ENCODE results near the gene ESAM.

The ESAM gene, protein sequence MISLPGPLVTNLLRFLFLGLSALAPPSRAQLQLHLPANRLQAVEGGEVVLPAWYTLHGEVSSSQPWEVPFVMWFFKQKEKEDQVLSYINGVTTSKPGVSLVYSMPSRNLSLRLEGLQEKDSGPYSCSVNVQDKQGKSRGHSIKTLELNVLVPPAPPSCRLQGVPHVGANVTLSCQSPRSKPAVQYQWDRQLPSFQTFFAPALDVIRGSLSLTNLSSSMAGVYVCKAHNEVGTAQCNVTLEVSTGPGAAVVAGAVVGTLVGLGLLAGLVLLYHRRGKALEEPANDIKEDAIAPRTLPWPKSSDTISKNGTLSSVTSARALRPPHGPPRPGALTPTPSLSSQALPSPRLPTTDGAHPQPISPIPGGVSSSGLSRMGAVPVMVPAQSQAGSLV

DNA sequence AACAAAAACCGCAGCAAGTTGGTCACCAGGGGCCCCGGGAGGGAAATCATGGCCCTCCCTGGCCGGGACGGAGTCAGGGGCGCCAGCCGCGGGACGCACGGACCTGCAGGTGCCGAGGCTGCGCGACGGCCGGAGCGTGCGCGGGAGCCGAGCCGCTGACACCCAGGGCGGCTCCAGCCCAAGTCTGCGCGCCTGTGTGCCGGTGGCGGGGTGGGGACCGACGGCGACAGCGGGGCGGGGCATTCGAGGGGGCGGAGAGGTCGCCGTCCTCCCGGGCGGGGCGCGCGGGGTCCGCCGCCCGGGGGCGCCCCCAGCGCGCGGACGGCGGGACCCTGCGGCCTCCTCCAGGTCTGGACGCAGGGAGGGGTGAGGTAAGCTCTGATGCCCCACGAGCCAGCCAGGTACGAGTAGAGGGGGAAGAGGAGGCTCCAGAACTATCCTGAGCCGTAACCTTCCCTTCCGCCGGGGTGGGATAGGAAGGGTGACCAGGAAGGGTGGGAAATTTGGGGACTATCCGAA is at the start of gene ESAM:
ESAM (minus strand) TSS at position 186 of the 519 bp plus-strand sequence; CDS start at position 50, 136 bp downstream.
- peak; percentile 58 to 59 for DNase-seq

- no peak for DNase-seq
Measured at GRCh38 chr11:124811399-124812125, 49.5 kb upstream of the ESAM start.

GRCh38 chr11:124807660-124808270 is 45.7 kb upstream of the ESAM start:
- no peak for DNase-seq

DNA sequence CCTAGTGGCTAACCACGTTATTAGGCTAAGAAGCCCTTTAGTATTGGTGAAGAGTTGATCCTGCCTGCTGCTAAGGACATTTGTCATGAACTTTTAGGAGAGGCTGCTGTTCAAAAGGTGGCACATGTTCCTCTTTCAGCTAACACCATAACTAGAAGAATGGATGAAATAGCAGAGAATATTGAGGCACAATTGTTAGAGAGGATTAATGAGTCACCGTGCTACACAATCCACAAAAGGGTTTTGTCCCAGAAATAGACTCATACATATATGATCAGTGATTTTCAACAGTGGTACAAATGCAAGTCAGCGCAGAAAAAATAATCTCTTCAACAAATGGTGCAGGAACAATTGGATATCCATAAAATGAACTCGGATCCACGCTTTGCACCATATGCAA is 45.1 kb upstream of the ESAM start:
- no peak for DNase-seq

DNA sequence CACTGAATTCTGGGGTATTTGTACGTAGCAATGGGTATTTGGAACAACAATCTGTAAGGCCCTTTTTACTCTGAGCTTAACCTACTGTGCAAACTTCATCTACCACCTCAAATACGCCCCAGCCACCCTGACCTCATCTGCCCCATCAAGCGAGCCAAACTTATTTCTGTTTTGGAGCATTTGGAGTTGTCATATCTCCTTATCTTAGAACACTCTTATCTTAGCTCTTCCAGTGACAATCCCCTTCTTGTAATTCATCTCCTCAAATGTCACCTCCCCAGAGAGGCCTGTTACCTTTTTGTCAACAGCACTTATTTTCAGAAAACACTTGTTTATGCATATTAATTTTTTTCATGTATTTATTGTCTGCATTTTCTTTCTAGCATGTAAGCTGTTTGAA is 42.8 kb upstream of the ESAM start:
- DNase-seq, result no peak

- DNase-seq, result no peak
Measured at GRCh38 chr11:124801636-124802312, 39.7 kb upstream of the ESAM start.

GRCh38 chr11:124801014-124801413 is 38.9 kb upstream of the ESAM start:
- no peak for DNase-seq

DNA sequence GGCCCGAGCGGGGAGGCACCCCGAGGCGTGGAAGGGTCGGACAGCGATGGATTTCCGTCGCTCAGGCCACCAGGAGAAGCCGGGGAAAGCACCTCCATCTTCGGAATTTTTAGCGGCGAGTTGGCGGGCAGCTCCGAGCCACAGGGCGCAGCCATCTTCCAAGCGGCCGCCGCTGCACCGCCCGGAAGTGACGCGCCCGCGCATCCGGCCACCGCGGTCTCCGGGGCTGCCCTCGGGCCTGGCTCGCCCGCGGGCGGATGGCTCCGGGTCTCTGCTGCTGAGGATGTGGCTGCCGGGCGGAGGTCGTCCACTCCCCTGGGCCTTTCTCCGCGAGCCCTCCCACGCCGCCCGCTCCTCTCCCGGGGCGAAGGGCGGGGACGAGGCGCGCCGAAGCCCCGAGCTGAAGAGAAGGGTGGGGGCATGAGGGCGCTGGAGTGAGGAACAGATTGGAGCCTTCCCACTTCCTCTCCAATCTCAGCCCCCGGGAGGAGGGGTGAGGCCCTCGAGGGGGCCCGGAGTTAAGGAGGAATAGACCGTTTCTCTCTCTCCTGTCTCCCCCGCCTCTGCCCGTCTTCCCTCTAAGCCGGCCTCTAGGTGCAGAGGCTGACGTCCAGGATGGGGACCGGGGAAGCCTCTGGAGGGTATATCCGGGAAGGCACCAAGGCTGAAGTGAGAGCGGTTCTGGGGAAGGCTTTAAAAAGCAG is 38.3 kb upstream of the ESAM start, which contains the start of gene MSANTD2:
MSANTD2 (minus strand) TSS at position 181 of the 704 bp plus-strand sequence; CDS start at position 155, 26 bp downstream.
- DNase-seq, result peak; percentile 60 to 65

- peak; percentile 13 to 16 for DNase-seq
Measured at GRCh38 chr11:124799348-124800225, 37.5 kb upstream of the ESAM start.

DNA sequence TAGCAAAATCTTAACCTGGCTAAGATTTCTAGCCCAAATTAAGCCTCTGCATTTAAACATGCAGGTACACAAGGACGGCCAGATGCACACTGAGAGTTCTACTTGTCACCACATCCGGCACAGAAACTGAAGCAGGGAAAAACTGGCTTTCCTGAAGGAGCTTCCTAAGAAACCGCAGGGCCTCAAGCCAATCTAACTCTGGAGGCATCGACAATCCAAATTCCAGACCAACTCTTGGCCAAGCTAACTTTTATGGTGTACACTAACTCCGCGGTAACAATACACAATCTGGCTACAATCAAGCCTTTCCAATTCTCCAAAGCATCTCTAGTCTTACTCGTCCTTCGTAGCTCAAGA is 36.9 kb upstream of the ESAM start:
- DNase-seq, result no peak

DNA sequence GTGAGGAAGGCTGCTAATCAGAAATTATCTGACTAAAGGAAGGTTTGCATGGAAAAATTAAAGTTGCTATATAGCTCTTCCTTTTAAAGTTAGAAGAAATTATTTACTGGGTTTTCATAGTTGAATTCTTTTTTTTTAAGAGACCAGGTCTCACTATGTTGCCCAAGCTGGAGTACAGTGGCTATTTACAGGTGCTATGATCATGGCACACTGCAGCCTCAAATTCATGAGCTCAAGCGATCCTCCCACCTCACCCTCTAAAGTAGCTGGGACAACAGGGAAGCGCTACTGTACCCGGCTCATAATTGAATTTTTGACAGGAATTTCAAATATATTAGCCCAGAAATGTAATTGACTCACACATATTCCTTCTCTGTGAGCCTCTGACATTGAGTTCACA is 34.2 kb upstream of the ESAM start:
- no peak for DNase-seq

DNA sequence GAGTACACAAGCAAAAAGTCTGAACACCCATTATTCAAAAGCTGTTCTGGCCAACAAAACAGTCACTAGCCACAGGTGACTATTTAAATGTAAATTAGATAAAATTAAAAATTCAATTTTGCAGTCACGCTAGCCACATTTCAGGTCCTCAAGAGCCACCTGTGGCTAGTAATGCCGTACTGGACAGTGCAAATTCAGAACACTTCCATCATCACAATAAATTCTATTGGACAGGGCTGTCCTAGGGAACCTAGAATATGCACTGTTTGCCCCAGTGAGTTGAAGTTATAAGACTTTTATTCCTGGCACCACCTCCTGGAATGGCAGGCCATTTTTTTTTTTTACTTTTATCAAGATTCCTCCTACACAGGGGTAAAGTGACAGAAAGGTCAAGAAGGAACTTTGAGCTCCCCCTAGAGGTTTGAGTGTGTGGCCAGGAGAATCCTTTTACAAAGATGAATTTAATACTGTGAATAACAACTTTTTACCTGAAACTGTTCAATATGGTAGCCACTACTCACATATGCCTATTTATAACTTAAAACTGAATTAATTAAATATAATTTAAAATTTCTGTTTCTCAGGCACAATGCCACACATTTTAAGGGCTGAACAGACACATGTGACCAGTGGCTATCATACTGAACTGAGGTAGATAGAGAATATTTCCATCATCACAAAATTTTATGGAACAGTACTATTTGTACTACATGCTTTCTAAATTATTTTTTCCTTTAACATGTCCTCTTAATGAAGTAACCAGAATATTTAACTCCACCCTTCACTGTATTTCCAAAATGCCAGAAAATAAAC is 31.6 kb upstream of the ESAM start:
- DNase-seq, result peak in 1 of 2 experiments; percentile 9

DNA sequence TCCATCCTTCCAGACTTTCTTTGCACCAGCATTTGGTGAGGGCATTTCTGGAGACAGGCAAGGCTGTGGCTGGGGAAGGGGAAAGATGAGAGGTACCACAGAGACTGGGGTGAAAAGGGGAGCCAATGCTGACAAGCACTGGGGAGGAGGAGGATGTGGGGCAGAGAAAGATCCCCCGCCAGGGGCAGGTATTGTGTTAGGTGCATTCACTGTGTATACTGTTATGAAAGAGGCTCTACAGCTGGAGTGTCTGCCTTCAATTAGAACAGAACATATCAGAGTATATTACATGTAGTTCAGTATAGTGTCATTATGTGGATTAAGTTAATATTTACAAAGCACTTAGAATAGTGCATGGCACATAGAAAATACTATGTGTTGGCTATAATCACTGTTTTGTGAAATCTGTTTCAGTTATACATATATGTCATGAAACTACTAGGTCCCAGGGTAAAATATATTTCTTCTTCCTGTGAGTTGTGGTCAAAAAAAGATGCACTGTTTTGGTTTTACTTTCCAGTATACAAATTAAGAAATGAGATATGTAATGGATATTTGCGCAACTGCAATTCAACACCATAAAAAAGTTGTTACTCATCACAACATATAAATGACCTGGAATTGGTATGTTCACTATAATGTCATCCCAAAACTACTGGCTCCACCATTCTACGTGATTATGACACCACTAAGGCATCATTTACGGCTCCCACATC is 29.7 kb upstream of the ESAM start:
- no peak for DNase-seq

DNA sequence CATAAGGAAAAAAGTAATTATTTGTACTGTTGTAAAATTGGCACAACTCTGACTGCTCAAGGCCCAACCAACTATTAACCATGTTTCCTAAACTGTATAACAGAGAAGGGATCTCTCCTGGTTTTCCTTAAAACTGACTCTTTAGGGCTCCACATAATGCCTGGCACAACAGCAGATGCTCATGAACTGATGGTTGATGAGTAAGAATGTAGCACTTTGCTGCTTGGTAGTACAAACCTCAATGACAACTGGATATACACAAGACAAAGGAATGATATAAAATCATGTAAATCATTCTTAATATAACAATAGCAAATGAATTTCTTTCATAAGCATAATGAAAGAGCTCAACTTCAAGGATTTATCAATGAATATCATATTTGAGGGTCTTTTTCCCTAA is 26.4 kb upstream of the ESAM start:
- DNase-seq, result no peak

- no peak for DNase-seq
Measured at GRCh38 chr11:124784051-124784450, 22.0 kb upstream of the ESAM start.

- no peak for DNase-seq
Measured at GRCh38 chr11:124783002-124783401, 20.9 kb upstream of the ESAM start.

DNA sequence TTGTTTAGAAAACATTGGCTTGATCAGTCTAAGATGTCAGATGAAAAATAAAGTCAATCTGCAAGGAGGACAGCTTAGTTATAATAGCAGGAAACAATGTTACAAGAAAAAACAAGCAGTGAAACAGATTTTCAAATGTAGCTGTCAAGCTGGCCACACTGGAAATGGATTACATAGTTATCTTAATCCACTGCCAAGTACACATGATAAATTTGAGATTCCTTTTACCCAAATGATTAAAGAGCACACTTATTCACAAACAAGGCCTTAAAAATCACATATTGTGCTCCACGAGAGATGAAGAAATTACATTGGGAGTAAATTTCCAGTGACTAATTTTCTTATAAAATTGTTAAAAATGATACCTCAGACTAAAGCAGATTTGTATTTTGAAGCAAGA is 17.5 kb upstream of the ESAM start:
- DNase-seq, result no peak

GRCh38 chr11:124778281-124778680 is 16.2 kb upstream of the ESAM start:
- DNase-seq, result no peak

GRCh38 chr11:124776865-124777645 is 15.0 kb upstream of the ESAM start:
- DNase-seq, result no peak

All from activated CD4-positive, alpha-beta T cell treated with anti-CD3 and anti-CD28 coated beads, Interleukin-2, amount 50 U/mL, for 4 hours (primary cell).